OCI-LY3 (cell line): ENCODE data around the gene SMAD7.

Source experiments
- CTCF ChIP-seq: fragments of 200-600, 300-600 bp; sonication (generic); IDR thresholded peaks from 2 replicates; pipeline ENCODE4 v1.5.1; 2014; ENCODE audit warnings: antibody characterized with exemption, low read length, low read depth
- EZH2phosphoT487 ChIP-seq: fragments of 200-600 bp; shearing (Covaris generic); IDR thresholded peaks from 2 replicates; pipeline ENCODE4 v1.6.1; 2018; ENCODE audit warnings: antibody characterized with exemption, mixed run types, low read depth

GRCh38 chr18:48952287-48953103 is 1.7 kb upstream of the SMAD7 start:
- TF ChIP-seq CTCF (no peak), EZH2phosphoT487 (no peak)
